ENCODE results near the gene MISP3. TPM values are rescaled to one million over a fixed set of nuclear protein-coding genes. Genes with fewer than 3 reads are reported as not detected.

Gene MISP3
- total and polyA plus RNA-seq, 9 of the 15 experiments (the other 6 are each of a cell fraction or from before 2014, with no cell fraction given) = 0.25 to 5.6 (median 1.6) TPM

DNA sequence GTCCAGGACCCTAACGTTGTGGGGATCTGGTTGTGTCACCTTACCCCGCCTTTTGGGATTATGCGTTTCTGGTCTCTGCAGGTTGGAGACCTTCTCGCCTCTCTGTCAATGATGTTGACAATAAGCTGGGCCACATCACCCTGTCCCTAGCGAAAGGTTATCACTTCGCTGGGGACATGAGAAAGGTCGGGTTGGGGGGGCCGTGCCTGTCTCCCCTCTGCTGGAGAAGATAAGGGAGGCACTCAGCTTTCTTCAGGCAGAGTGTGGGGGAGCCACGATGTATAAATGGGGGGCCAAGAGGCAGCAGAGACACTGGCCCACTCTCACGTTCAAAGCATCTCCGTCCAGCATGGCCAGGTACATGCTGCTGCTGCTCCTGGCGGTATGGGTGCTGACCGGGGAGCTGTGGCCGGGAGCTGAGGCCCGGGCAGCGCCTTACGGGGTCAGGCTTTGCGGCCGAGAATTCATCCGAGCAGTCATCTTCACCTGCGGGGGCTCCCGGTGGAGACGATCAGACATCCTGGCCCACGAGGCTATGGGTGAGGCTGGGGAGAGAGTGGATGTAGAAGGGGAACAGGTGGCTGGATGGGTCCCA, 44.6 kb upstream of the MISP3 start, which contains the start of gene RLN3 (continued):
- 0 out of 2 replicates have a peak, but pooled peaks have one; percentile 21 for TF ChIP-seq ZFX (CRISPR knock-in tag; IDR thresholded peaks at IDR 0.05)
- TF ChIP-seq, protein P1, sequence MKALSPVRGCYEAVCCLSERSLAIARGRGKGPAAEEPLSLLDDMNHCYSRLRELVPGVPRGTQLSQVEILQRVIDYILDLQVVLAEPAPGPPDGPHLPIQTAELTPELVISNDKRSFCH (CRISPR knock-in tag; IDR thresholded peaks at IDR 0.05) = no peak
- TF ChIP-seq, protein P1 (tag; IDR thresholded peaks at IDR 0.05) = peak; percentile 99
- no peak for TF ChIP-seq ARID2 (IDR thresholded peaks at IDR 0.05)
- TF ChIP-seq KDM1A (IDR thresholded peaks at IDR 0.05) = peak; percentile 54 to 62; a peak in 3 of 4 replicates
- peak; percentile 61; the same call in 1 of the 2 replicates for TF ChIP-seq DPF2 (IDR thresholded peaks at IDR 0.05)
- TF ChIP-seq L3MBTL2 (IDR thresholded peaks at IDR 0.05) = no peak
- TF ChIP-seq RBBP5 (IDR thresholded peaks at IDR 0.05; ENCODE audit: borderline replicate concordance, insufficient read depth, low read length, poor library complexity, severe bottlenecking) = peak; percentile 46
- peak; percentile 83 for TF ChIP-seq NCOR1 (IDR thresholded peaks at IDR 0.05)
- 0 out of 2 replicates have a peak, but pooled peaks have one; percentile 32 for TF ChIP-seq NFIC (IDR thresholded peaks at IDR 0.05)
- TF ChIP-seq KLF16 (IDR thresholded peaks at IDR 0.05) = 0 out of 2 replicates have a peak, but pooled peaks have one; percentile 36

DNA sequence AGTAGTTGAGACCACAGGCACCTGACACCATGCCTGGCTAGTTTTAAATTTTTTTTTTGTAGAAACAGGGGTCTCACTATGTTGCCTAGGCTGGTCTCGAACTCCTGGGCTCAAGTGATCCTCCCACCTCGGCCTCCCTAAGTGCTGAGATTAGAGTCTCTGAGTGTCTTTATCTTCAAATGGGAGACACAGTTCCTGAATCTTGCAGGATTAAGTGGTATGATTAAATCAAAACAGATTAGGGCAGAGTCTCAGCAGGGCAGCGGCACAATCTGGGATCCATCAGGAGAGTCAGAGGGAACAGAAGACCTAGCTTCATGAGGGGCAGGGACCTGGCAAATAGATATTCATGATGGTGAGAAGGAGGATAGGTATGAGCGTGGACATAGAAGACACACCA, 43.7 kb upstream of the MISP3 start:
- no peaks in the 10 kb centered on the region for H3K27me3 ChIP-seq (ENCODE audit: control insufficient read depth in 2 of 2, insufficient read depth in 2 of 2, low read length in 2 of 2)
- no TSS peak for BruUV-seq (replicated peaks)
- H3K4me1 ChIP-seq (replicated peaks in 1 of 2; ENCODE audit: control insufficient read depth in 2 of 2, insufficient read depth in 2 of 2, low read length in 2 of 2) = peaks cover 21 to 53% of the 10 kb centered on the region in 2 experiments
- ChIA-PET CTCF (ENCODE audit: low intra/inter-chr PET ratio) (no interaction called here), POLR2A (interaction anchor here (0.9 to 2.0 kb wide), 3 partner anchors 14 to 22 kb away, joined by 3 to 9 read pairs (median 8); partner anchors contain the start of gene RFX1)
- ATAC-seq (no peak), DNase-seq (ENCODE audit: extremely low read depth in 1 of 4, low spot score in 3 of 4) (no peak), FAIRE-seq (peak; percentile 11)
- intact Hi-C loops (cut with micrococcal nuclease) = no loop called here
- no peaks in the 10 kb centered on the region for H4K20me1 ChIP-seq (replicated peaks; ENCODE audit: control insufficient read depth, insufficient read depth, low read length)
- in situ Hi-C loops (cut with MboI) = no loop called here
- H3K4me3 ChIP-seq = no peak overlapping the region
- H3K79me2 ChIP-seq (ENCODE audit: control insufficient read depth, insufficient read depth, low read length) = peaks cover 7% of the 10 kb centered on the region; the same call in 1 of the 3 replicates
- no peak overlapping the region for H3K9ac ChIP-seq (ENCODE audit: insufficient read depth in 1 of 2, low read depth in 2 of 2, low read length in 2 of 2)
- WGBS (ENCODE audit: insufficient coverage, low coverage, missing lambda C conversion rate) = 18% methylated on average over 4 of the region's 4 CpGs
- H2AFZ ChIP-seq (ENCODE audit: low read depth, low read length) = no peak overlapping the region
- no peaks in the 10 kb centered on the region for H3K9me3 ChIP-seq (replicated peaks; ENCODE audit: control insufficient read depth, insufficient read depth, low read depth, low read length)
- H3K36me3 ChIP-seq (ENCODE audit: control insufficient read depth, insufficient read depth, low read length) = no peaks in the 10 kb centered on the region
- no peak overlapping the region for H3K27ac ChIP-seq (ENCODE audit: extremely low read depth, low read depth, low read length)
- H3K9me1 ChIP-seq (ENCODE audit: control insufficient read depth, insufficient read depth, low read length) = no peaks in the 10 kb centered on the region
- H3K4me2 ChIP-seq (ENCODE audit: insufficient read depth, low read length) = no peak overlapping the region
- TF ChIP-seq FOXJ2 (tag; IDR thresholded peaks at IDR 0.05) = no peak
- 0 out of 2 replicates have a peak, but pooled peaks have one; percentile 38 for TF ChIP-seq TSC22D4 (tag; IDR thresholded peaks at IDR 0.05)
- no peak for TF ChIP-seq ZNF224 (CRISPR knock-in tag; IDR thresholded peaks at IDR 0.05)
- TF ChIP-seq ARID1B (IDR thresholded peaks at IDR 0.05) = no peak
- TF ChIP-seq CCAR2 (IDR thresholded peaks at IDR 0.05; ENCODE audit: low read depth, low read length) = no peak
- no peak for TF ChIP-seq SRSF3 (IDR thresholded peaks at IDR 0.05; ENCODE audit: insufficient read depth, low read length)
- TF ChIP-seq TBL1XR1 (IDR thresholded peaks at IDR 0.05; ENCODE audit: low read length in 2 of 2) = no peak
- TF ChIP-seq KDM1A (IDR thresholded peaks at IDR 0.05) = peak; percentile 71 to 73
- TF ChIP-seq, protein P2, sequence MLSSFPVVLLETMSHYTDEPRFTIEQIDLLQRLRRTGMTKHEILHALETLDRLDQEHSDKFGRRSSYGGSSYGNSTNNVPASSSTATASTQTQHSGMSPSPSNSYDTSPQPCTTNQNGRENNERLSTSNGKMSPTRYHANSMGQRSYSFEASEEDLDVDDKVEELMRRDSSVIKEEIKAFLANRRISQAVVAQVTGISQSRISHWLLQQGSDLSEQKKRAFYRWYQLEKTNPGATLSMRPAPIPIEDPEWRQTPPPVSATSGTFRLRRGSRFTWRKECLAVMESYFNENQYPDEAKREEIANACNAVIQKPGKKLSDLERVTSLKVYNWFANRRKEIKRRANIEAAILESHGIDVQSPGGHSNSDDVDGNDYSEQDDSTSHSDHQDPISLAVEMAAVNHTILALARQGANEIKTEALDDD (IDR thresholded peaks at IDR 0.05) = no peak
- no peak for TF ChIP-seq ZZZ3 (IDR thresholded peaks at IDR 0.05)
- TF ChIP-seq NFIX (CRISPR knock-in tag; IDR thresholded peaks at IDR 0.05; ENCODE audit: low read depth) = no peak
